8988T (cell line): ENCODE data around the gene TCIRG1.
"Not testable (repeated sequence)": the region's sequence is repeated elsewhere in the genome, so short reads cannot be mapped to it uniquely, and the experiment has no call there.

Experiments used
- DNase-seq: peaks from one replicate; pipeline ENCODE4 v3.0.0; 2011

The TCIRG1 gene

DNA sequence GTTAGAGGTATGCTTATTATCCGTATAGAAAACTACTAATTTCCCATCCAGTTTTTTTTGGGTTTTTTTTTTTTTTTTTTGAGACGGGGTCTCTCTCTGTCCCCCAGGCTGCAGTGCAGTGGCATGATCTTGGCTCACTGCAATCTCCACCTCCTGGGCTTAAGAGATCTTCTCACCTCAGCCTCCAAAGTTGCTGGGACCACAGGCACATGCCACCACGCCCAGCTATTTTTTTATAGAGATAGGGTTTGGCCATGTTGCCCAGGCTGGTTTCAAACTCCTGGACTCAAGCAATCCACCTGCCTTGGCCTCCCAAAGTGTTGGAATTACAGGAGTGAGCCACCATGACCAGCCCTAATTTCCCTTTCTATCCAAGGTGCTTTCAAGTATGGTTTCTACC, 54.1 kb downstream of the TCIRG1 start:
- DNase-seq, result not testable (repeated sequence)

DNA sequence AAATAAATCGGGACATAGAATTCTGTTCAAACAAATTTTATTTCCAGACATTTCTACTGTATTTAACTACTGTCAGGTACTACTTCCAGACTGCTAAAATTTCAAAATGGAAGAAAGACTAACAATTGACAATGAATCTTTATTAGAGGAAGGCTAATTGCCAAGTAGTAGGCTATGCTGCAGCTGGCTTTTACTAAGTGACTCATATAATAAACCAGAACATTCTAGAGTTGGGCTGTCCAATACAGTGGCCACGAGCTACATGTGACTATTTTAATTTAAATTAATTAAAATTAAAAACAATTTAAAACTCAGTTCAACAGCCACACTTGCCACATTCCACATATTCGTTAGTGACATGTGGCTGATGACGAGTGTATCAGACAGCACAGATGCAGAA, 54.7 kb downstream of the TCIRG1 start:
- DNase-seq, result no peak

DNA sequence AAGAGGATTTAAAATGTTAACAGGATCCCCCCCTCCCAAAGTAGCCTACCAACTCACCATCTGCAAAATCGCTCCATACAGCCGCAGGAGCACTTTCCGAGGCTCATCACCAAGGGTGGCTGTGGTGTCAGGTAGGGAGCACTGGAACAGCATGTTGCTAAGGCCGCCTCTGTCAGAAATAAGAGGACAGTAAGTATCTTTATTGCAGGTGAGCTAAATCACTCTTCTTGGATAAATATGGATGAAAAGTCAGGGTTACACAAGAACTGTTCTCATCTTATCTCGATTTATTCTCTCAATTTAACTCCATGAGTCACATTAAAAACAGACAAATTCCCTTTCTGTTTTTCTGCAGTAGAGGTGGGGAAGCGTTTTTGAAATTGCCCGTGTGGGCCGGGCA, 58.1 kb downstream of the TCIRG1 start:
- DNase-seq, result no peak

DNA sequence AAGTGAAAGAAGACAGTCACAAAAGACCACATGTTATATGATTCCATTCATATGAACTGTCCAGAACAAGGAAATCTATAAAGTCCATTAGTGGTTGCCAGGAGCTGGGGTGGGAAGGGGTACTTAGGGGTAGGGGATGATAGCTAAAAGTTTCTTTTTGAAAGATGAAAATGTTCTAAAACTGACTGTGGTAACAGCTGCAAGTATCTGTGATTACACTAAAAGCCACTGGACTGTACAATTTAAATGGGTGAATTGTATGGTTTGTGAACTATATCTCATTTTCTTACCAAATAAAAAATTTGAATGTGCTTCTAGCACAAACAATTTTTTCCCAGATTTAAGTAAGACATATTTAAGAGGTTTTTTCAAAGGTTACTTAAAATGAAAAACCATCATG, 60.2 kb downstream of the TCIRG1 start:
- no peak for DNase-seq

DNA sequence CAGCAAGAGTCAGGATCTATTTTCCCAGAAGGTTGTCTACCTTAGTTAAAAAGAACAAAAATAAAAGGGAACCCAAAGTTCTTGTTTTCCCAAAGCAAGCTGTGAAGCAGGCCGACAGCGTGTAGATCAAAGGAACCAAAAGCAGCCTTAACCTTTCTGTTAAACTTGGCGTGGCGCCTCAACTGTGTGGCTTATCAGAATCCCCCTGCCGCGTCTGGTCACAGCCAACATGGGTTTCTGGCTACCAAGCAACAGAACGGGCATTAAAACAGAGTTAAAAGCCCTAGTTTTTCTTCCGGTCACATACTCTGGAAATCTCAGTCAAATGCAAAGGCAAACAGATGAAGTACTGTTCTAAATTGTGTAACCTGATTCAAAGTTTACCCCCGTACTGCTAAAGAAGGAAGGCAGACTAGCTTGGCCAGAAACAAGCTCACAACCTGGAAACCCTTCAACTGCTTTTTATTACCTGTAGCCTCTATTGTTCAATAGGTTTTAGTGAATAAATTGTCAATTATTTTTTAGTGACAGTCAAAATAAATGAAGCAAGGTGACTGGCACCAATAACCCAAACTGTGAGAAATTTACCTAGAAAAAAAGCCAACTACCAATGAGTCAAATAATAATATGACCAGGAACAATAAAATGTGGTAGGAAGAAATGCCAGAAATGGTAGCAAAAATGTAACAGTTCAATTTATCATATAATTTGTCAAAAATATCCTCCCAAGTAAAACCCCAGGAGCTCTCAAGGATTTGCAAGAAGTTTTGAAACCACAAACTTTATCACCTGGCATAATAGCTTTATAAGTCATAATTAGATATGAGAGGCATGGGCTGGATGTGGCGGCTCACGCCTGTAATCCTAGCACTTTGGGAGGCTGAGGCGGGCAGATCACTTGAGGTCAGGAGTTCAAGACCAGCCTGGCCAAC, 60.9 kb downstream of the TCIRG1 start:
- no peak for DNase-seq
